WTC11 (cell line): ENCODE measurements around the gene EMC10.

Experiments used
- ATF1 ChIP-seq: sonication (generic); formaldehyde crosslinking; IDR thresholded peaks from 2 replicates; pipeline ENCODE4 v1.8.1; 2023; ENCODE audit warnings: mild to moderate bottlenecking, moderate library complexity, missing genetic modification reagents
- E2F4 ChIP-seq: sonication (generic); formaldehyde crosslinking; IDR thresholded peaks from 2 replicates; pipeline ENCODE4 v1.8.1; 2022; ENCODE audit warnings: low read depth, mild to moderate bottlenecking, moderate library complexity, missing genetic modification reagents, borderline replicate concordance
- ESRRA ChIP-seq: sonication (generic); formaldehyde crosslinking; IDR thresholded peaks from 2 replicates; pipeline ENCODE4 v1.8.1; 2022; ENCODE audit warnings: mild to moderate bottlenecking, missing genetic modification reagents, borderline replicate concordance
- SMAD3 ChIP-seq: sonication (generic); formaldehyde crosslinking; IDR thresholded peaks from 2 replicates; pipeline ENCODE4 v1.8.0; 2022; ENCODE audit warnings: missing genetic modification reagents, mild to moderate bottlenecking, borderline replicate concordance
- ZNF263 ChIP-seq: sonication (generic); formaldehyde crosslinking; IDR thresholded peaks from 2 replicates; pipeline ENCODE4 v1.8.1; 2022; ENCODE audit warnings: low read depth, mild to moderate bottlenecking, moderate library complexity, missing genetic modification reagents
- TF ChIP-seq, protein P1 (sequence below): fragments of 200-600 bp; IDR thresholded peaks from 2 replicates; pipeline ENCODE4 v1.8.0; 2022; ENCODE audit warnings: antibody characterized with exemption
- TF ChIP-seq, protein P2 (sequence below): sonication (generic); formaldehyde crosslinking; IDR thresholded peaks from 2 replicates; pipeline ENCODE4 v1.8.1; 2022; ENCODE audit warnings: missing genetic modification reagents, borderline replicate concordance
- TF ChIP-seq, protein P3 (sequence below): sonication (generic); formaldehyde crosslinking; conservative IDR thresholded peaks from 2 replicates; pipeline ENCODE4 v1.8.1; 2022; ENCODE audit warnings: mild to moderate bottlenecking, missing genetic modification reagents
- TF ChIP-seq, protein P4 (sequence below): sonication (generic); formaldehyde crosslinking; IDR thresholded peaks from 2 replicates; pipeline ENCODE4 v1.8.1; 2023; ENCODE audit warnings: mild to moderate bottlenecking, missing genetic modification reagents, moderate library complexity

DNA sequence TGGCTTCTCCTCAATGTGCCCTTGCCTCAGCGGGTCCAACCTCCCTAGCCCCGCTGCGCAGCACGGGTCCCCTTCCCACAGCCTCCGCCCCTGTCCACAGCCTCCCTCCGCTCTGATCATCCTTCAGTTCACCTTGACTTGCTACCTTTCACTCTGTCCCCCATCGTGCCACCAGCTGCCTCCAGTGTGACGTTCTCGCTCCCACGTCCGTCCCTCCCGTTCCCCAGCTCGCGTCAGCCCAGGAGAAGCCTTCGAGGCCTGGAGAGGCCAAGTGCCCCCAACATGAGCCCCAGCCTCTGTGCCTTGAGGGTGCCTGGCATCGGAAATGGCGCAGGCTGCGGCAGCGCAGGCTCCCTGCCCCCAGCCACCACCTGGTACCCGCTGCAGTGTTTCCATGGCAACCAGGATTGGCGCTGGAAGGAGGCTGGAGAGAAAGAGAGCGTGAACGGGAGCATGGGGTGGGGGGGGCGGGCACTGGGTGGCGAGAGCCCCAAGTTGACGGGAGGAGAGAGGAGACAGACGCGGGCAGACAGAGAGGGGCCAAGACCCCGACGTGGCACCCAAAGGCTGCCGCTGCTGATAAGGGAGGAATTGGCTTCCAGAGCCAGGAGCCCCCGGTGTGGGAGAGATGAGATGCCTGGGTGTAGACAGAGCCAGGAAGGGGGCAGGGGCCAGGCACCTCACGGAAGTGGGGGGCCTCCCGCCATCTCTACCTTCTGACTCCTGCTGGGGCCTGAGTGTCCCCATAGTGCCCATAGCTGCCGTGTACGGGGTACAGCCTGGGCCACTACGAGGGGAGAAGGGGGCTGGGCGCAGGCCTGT, 38.2 kb downstream of the EMC10 start:
- TF ChIP-seq, protein P1, sequence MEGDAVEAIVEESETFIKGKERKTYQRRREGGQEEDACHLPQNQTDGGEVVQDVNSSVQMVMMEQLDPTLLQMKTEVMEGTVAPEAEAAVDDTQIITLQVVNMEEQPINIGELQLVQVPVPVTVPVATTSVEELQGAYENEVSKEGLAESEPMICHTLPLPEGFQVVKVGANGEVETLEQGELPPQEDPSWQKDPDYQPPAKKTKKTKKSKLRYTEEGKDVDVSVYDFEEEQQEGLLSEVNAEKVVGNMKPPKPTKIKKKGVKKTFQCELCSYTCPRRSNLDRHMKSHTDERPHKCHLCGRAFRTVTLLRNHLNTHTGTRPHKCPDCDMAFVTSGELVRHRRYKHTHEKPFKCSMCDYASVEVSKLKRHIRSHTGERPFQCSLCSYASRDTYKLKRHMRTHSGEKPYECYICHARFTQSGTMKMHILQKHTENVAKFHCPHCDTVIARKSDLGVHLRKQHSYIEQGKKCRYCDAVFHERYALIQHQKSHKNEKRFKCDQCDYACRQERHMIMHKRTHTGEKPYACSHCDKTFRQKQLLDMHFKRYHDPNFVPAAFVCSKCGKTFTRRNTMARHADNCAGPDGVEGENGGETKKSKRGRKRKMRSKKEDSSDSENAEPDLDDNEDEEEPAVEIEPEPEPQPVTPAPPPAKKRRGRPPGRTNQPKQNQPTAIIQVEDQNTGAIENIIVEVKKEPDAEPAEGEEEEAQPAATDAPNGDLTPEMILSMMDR, result no peak
- TF ChIP-seq, protein P2, sequence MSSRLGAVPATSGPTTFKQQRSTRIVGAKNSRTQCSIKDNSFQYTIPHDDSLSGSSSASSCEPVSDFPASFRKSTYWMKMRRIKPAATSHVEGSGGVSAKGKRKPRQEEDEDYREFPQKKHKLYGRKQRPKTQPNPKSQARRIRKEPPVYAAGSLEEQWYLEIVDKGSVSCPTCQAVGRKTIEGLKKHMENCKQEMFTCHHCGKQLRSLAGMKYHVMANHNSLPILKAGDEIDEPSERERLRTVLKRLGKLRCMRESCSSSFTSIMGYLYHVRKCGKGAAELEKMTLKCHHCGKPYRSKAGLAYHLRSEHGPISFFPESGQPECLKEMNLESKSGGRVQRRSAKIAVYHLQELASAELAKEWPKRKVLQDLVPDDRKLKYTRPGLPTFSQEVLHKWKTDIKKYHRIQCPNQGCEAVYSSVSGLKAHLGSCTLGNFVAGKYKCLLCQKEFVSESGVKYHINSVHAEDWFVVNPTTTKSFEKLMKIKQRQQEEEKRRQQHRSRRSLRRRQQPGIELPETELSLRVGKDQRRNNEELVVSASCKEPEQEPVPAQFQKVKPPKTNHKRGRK, result no peak
- TF ChIP-seq, protein P3, sequence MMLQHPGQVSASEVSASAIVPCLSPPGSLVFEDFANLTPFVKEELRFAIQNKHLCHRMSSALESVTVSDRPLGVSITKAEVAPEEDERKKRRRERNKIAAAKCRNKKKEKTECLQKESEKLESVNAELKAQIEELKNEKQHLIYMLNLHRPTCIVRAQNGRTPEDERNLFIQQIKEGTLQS (CRISPR knock-in tag), result no peak
- TF ChIP-seq SMAD3 (CRISPR knock-in tag) (no peak), ESRRA (CRISPR knock-in tag) (no peak), ZNF263 (CRISPR knock-in tag) (no peak), E2F4 (CRISPR knock-in tag) (no peak), ATF1 (CRISPR knock-in tag) (no peak)
- TF ChIP-seq, protein P4, sequence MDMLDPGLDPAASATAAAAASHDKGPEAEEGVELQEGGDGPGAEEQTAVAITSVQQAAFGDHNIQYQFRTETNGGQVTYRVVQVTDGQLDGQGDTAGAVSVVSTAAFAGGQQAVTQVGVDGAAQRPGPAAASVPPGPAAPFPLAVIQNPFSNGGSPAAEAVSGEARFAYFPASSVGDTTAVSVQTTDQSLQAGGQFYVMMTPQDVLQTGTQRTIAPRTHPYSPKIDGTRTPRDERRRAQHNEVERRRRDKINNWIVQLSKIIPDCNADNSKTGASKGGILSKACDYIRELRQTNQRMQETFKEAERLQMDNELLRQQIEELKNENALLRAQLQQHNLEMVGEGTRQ (CRISPR knock-in tag), result no peak
